Measurements from ENCODE around the gene SERPIND1. TPM values are rescaled to one million over a fixed set of nuclear protein-coding genes. Genes with fewer than 3 reads are reported as not detected.

SERPIND1 gene
- polyA plus RNA-seq, 1 donor from 2014 or later = not detected

GRCh38 chr22:20747223-20747622 lies 26.7 kb upstream of the SERPIND1 start:
- no peak overlapping the region for H3K27ac ChIP-seq (ENCODE audit: low read length)

DNA sequence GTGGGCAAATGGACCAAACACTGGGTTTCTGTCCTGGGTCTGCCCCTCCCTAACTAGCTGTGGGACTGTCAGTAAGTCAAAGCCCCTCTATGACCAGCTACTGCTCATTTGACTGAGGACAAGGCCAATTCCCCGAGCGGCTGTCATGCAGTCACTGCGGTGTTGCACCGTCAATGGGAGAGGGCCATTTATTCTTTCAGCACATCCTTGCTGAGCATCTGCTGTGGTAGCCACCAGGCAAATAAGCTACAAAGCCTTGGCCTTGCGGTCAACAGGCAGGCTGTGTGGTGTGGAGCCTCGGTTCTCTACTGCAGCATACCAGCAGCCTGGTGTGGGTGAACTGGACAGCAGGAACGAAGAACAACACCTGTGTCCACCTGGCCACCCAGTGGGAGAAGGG lies 25.8 kb upstream of the SERPIND1 start:
- Histone ChIP-seq H3K36me3 (ENCODE audit: insufficient read depth, low read length) (peaks cover 8% of the 10 kb centered on the region), H3K4me2 (ENCODE audit: low read length) (no peak overlapping the region), H3F3A (ENCODE audit: insufficient read depth, low read length, poor library complexity, severe bottlenecking) (no peaks in the 10 kb centered on the region), H3K9me2 (ENCODE audit: insufficient read depth, low read length) (no peaks in the 10 kb centered on the region), H3K4me3 (ENCODE audit: low read length) (no peak overlapping the region), H2AFZ (ENCODE audit: low read depth, low read length) (no peak overlapping the region), H3K9me3 (ENCODE audit: low read length) (no peaks in the 10 kb centered on the region), H3K27ac (ENCODE audit: low read length) (no peak overlapping the region), H3K9ac (ENCODE audit: low read length) (no peak overlapping the region), H4K20me1 (ENCODE audit: insufficient read depth) (no peaks in the 10 kb centered on the region), H3K79me2 (replicated peaks; ENCODE audit: insufficient read depth, low read length) (no peaks in the 10 kb centered on the region), H3K27me3 (ENCODE audit: insufficient read depth, low read depth, low read length) (no peaks in the 10 kb centered on the region)
- TF ChIP-seq EZH2 (IDR thresholded peaks at IDR 0.05; ENCODE audit: borderline replicate concordance, insufficient read depth, low read length, poor library complexity, severe bottlenecking) (no peak), RAD21 (conservative IDR thresholded peaks at IDR 0.05) (no peak), POLR2AphosphoS5 (IDR thresholded peaks at IDR 0.05) (no peak), MXI1 (conservative IDR thresholded peaks at IDR 0.05; ENCODE audit: poor library complexity, severe bottlenecking) (no peak), EP300 (conservative IDR thresholded peaks at IDR 0.05; ENCODE audit: poor library complexity, severe bottlenecking) (no peak), TAF1 (IDR thresholded peaks at IDR 0.05; ENCODE audit: low read depth) (no peak), SMC3 (conservative IDR thresholded peaks at IDR 0.05; ENCODE audit: poor library complexity) (no peak)
- TF ChIP-seq, protein P1, sequence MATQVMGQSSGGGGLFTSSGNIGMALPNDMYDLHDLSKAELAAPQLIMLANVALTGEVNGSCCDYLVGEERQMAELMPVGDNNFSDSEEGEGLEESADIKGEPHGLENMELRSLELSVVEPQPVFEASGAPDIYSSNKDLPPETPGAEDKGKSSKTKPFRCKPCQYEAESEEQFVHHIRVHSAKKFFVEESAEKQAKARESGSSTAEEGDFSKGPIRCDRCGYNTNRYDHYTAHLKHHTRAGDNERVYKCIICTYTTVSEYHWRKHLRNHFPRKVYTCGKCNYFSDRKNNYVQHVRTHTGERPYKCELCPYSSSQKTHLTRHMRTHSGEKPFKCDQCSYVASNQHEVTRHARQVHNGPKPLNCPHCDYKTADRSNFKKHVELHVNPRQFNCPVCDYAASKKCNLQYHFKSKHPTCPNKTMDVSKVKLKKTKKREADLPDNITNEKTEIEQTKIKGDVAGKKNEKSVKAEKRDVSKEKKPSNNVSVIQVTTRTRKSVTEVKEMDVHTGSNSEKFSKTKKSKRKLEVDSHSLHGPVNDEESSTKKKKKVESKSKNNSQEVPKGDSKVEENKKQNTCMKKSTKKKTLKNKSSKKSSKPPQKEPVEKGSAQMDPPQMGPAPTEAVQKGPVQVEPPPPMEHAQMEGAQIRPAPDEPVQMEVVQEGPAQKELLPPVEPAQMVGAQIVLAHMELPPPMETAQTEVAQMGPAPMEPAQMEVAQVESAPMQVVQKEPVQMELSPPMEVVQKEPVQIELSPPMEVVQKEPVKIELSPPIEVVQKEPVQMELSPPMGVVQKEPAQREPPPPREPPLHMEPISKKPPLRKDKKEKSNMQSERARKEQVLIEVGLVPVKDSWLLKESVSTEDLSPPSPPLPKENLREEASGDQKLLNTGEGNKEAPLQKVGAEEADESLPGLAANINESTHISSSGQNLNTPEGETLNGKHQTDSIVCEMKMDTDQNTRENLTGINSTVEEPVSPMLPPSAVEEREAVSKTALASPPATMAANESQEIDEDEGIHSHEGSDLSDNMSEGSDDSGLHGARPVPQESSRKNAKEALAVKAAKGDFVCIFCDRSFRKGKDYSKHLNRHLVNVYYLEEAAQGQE (IDR thresholded peaks at IDR 0.05; ENCODE audit: borderline replicate concordance) = no peak
- TF ChIP-seq, protein P2, sequence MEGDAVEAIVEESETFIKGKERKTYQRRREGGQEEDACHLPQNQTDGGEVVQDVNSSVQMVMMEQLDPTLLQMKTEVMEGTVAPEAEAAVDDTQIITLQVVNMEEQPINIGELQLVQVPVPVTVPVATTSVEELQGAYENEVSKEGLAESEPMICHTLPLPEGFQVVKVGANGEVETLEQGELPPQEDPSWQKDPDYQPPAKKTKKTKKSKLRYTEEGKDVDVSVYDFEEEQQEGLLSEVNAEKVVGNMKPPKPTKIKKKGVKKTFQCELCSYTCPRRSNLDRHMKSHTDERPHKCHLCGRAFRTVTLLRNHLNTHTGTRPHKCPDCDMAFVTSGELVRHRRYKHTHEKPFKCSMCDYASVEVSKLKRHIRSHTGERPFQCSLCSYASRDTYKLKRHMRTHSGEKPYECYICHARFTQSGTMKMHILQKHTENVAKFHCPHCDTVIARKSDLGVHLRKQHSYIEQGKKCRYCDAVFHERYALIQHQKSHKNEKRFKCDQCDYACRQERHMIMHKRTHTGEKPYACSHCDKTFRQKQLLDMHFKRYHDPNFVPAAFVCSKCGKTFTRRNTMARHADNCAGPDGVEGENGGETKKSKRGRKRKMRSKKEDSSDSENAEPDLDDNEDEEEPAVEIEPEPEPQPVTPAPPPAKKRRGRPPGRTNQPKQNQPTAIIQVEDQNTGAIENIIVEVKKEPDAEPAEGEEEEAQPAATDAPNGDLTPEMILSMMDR (IDR thresholded peaks at IDR 0.05; ENCODE audit: poor library complexity, severe bottlenecking) = no peak

More at GRCh38 chr22:20747223-20747622, 26.7 kb upstream of the SERPIND1 start:
- H3F3A ChIP-seq (ENCODE audit: insufficient read depth, low read length, poor library complexity, severe bottlenecking) = no peaks in the 10 kb centered on the region
- H3K9me3 ChIP-seq (ENCODE audit: low read length) = no peaks in the 10 kb centered on the region
- no peaks in the 10 kb centered on the region for H4K20me1 ChIP-seq (ENCODE audit: insufficient read depth)
- no peak overlapping the region for H3K4me3 ChIP-seq (ENCODE audit: low read length)
- TF ChIP-seq, protein P2 (IDR thresholded peaks at IDR 0.05; ENCODE audit: poor library complexity, severe bottlenecking) = no peak
- TF ChIP-seq MXI1 (conservative IDR thresholded peaks at IDR 0.05; ENCODE audit: poor library complexity, severe bottlenecking) (no peak), EZH2 (IDR thresholded peaks at IDR 0.05; ENCODE audit: borderline replicate concordance, insufficient read depth, low read length, poor library complexity, severe bottlenecking) (no peak)
- TF ChIP-seq, protein P1 (IDR thresholded peaks at IDR 0.05; ENCODE audit: borderline replicate concordance) = no peak
- no peaks in the 10 kb centered on the region for H3K9me2 ChIP-seq (ENCODE audit: insufficient read depth, low read length)
- no peak overlapping the region for H2AFZ ChIP-seq (ENCODE audit: low read depth, low read length)
- H3K36me3 ChIP-seq (ENCODE audit: insufficient read depth, low read length) = peaks cover 8% of the 10 kb centered on the region
- H3K9ac ChIP-seq (ENCODE audit: low read length) = no peak overlapping the region
- no peaks in the 10 kb centered on the region for H3K27me3 ChIP-seq (ENCODE audit: insufficient read depth, low read depth, low read length)
- H3K79me2 ChIP-seq (replicated peaks; ENCODE audit: insufficient read depth, low read length) = no peaks in the 10 kb centered on the region
- no peak overlapping the region for H3K4me2 ChIP-seq (ENCODE audit: low read length)
